Measurements from ENCODE around the gene HOXA3.

HOXA3 gene

GRCh38 chr7:27166531-27167505 lies 14.4 kb upstream of the HOXA3 start:
- Histone ChIP-seq H4K20me1 (ENCODE audit: insufficient read depth, low read length) (no peaks in the 10 kb centered on the region), H3F3A (ENCODE audit: insufficient read depth, low read length) (peaks cover 5% of the 10 kb centered on the region; the same call in 1 of the 2 replicates), H3K4me2 (ENCODE audit: low read depth, low read length) (no peak overlapping the region), H3K36me3 (replicated peaks; ENCODE audit: insufficient read depth, low read length) (no peaks in the 10 kb centered on the region), H3K9me2 (replicated peaks; ENCODE audit: insufficient read depth, low read length) (no peaks in the 10 kb centered on the region), H3K4me1 (ENCODE audit: low read length) (no peaks in the 10 kb centered on the region), H3K27me3 (replicated peaks; ENCODE audit: insufficient read depth, low read length) (peaks cover 97% of the 10 kb centered on the region), H3K4me3 (ENCODE audit: low read length) (no peak overlapping the region), H3K9me3 (replicated peaks; ENCODE audit: insufficient read depth, low read length) (no peaks in the 10 kb centered on the region), H3K79me2 (ENCODE audit: low read length) (no peaks in the 10 kb centered on the region), H3K9ac (ENCODE audit: low read length) (no peak overlapping the region), H3K27ac (ENCODE audit: low read length) (no peak overlapping the region), H2AFZ (ENCODE audit: low read length) (no peak overlapping the region)
- no peak for DNase-seq
- TF ChIP-seq EZH2phosphoT487 (IDR thresholded peaks at IDR 0.05; ENCODE audit: low read length) = no peak
- no peak for TF ChIP-seq EZH2 (optimal IDR thresholded peaks at IDR 0.05; ENCODE audit: low read depth, low read length)
- TF ChIP-seq CTCF (IDR thresholded peaks at IDR 0.05; ENCODE audit: low read length) = no peak

- Histone ChIP-seq H3F3A (ENCODE audit: insufficient read depth, low read length) (no peaks in the 10 kb centered on the region), H3K4me3 (ENCODE audit: low read length) (no peak overlapping the region), H3K4me1 (ENCODE audit: low read length) (no peaks in the 10 kb centered on the region), H3K36me3 (replicated peaks; ENCODE audit: insufficient read depth, low read length) (no peaks in the 10 kb centered on the region), H3K9me2 (replicated peaks; ENCODE audit: insufficient read depth, low read length) (no peaks in the 10 kb centered on the region), H3K27ac (ENCODE audit: low read length) (no peak overlapping the region), H2AFZ (ENCODE audit: low read length) (no peak overlapping the region), H3K79me2 (ENCODE audit: low read length) (no peaks in the 10 kb centered on the region), H4K20me1 (ENCODE audit: insufficient read depth, low read length) (no peaks in the 10 kb centered on the region), H3K27me3 (replicated peaks; ENCODE audit: insufficient read depth, low read length) (peaks cover 91% of the 10 kb centered on the region), H3K4me2 (ENCODE audit: low read depth, low read length) (no peak overlapping the region), H3K9me3 (replicated peaks; ENCODE audit: insufficient read depth, low read length) (no peaks in the 10 kb centered on the region), H3K9ac (ENCODE audit: low read length) (no peak overlapping the region)
- DNase-seq = no peak
- TF ChIP-seq CTCF (IDR thresholded peaks at IDR 0.05; ENCODE audit: low read length) (no peak), EZH2 (optimal IDR thresholded peaks at IDR 0.05; ENCODE audit: low read depth, low read length) (no peak), EZH2phosphoT487 (IDR thresholded peaks at IDR 0.05; ENCODE audit: low read length) (no peak)
These were observed 13.7 kb upstream of the HOXA3 start for GRCh38 chr7:27165996-27166530.

- Histone ChIP-seq H3K79me2 (ENCODE audit: low read length) (no peaks in the 10 kb centered on the region), H3K27me3 (replicated peaks; ENCODE audit: insufficient read depth, low read length) (peaks cover 88% of the 10 kb centered on the region), H3K4me1 (ENCODE audit: low read length) (0 out of 2 replicates have a peak, but pooled peaks cover under 1% of the 10 kb centered on the region), H2AFZ (ENCODE audit: low read length) (no peak within 1 kb of the TSS), H3K9me2 (replicated peaks; ENCODE audit: insufficient read depth, low read length) (no peaks in the 10 kb centered on the region), H3K9me3 (replicated peaks; ENCODE audit: insufficient read depth, low read length) (no peaks in the 10 kb centered on the region), H4K20me1 (ENCODE audit: insufficient read depth, low read length) (no peaks in the 10 kb centered on the region), H3K36me3 (replicated peaks; ENCODE audit: insufficient read depth, low read length) (no peaks in the 10 kb centered on the region), H3K4me3 (ENCODE audit: low read length) (no peak within 1 kb of the TSS), H3K9ac (ENCODE audit: low read length) (no peak within 1 kb of the TSS), H3K4me2 (ENCODE audit: low read depth, low read length) (no peak within 1 kb of the TSS), H3K27ac (ENCODE audit: low read length) (no peak within 1 kb of the TSS), H3F3A (ENCODE audit: insufficient read depth, low read length) (no peaks in the 10 kb centered on the region)
- no peak for DNase-seq
- TF ChIP-seq EZH2phosphoT487 (IDR thresholded peaks at IDR 0.05; ENCODE audit: low read length) = no peak
- no peak for TF ChIP-seq CTCF (IDR thresholded peaks at IDR 0.05; ENCODE audit: low read length)
- no peak for TF ChIP-seq EZH2 (optimal IDR thresholded peaks at IDR 0.05; ENCODE audit: low read depth, low read length)
These were observed 13.0 kb upstream of the HOXA3 start, which contains the start of gene HOXA9 for GRCh38 chr7:27165089-27165995. HOXA9 (minus strand) TSS chr7:27165537; CDS start chr7:27165457, 80 bp downstream.

Data from MM.1S (cell line).